Peyer's patch (tissue), 4 donors: Measurements from ENCODE around the gene LRRC51. TPM values are rescaled to one million over a fixed set of nuclear protein-coding genes. Genes with fewer than 3 reads are reported as not detected.

Source experiments
- DNase-seq, 3 donors: peaks; one replicate each; pipeline ENCODE4 v3.0.0-alpha.2; 2017 to 2019
- H3K27ac ChIP-seq, 4 donors: fragments of 200-600 bp; sonication (generic); one replicate each; pipeline ENCODE4 v1.5.1; 2016 to 2019
- H3K27me3 ChIP-seq, 2 donors: fragments of 200-600 bp; sonication (generic); one replicate each; pipeline ENCODE4 v1.5.1; 2019
- H3K36me3 ChIP-seq, 3 donors: fragments of 200-600 bp; sonication (generic); one replicate each; pipeline ENCODE4 v1.5.1; 2016 to 2019
- H3K4me1 ChIP-seq, 4 donors: fragments of 200-600 bp; sonication (generic); one replicate each; pipeline ENCODE4 v1.5.1; 2016 to 2019
- H3K4me3 ChIP-seq, 4 donors: fragments of 200-600 bp; sonication (generic); 1 replicate in 3 of 4; 2 replicates in 1 of 4; pipeline ENCODE4 v1.5.1; 2016 to 2019; ENCODE audit warnings: mild to moderate bottlenecking in 1 of 4
- H3K9me3 ChIP-seq, 4 donors: fragments of 200-600 bp; sonication (generic); one replicate each; pipeline ENCODE4 v1.5.1; 2016 to 2019; ENCODE audit warnings: mild to moderate bottlenecking in 1 of 4
- CTCF ChIP-seq, 6 experiments: fragments of 450-650 bp in 4 of 6; fragments of 200-600 bp in 2 of 6; sonication (generic) in 1 of 6; IDR thresholded peaks; one replicate each; pipeline ENCODE4 v1.5.1; 2017 to 2019; ENCODE audit warnings: antibody characterized with exemption in 6 of 6, mild to moderate bottlenecking in 3 of 6, moderate library complexity in 1 of 6
- POLR2A ChIP-seq, 2 donors: fragments of 450-650 bp; IDR thresholded peaks; one replicate each; pipeline ENCODE4 v1.5.1; 2017; ENCODE audit warnings: antibody characterized with exemption in 2 of 2, mild to moderate bottlenecking in 2 of 2, moderate library complexity in 2 of 2
- total RNA-seq, 4 donors: library from RNA; depleted of rRNA; stranded (reverse); fragments of >200 nt; gene quantifications; one replicate each; pipeline ENCODE4 v1.1.0, GENCODE V29; 2016

Gene LRRC51
- total RNA-seq, 4 donors from 2014 or later, result 2.8 to 7.4 (median 6.0) TPM

- Histone ChIP-seq H3K9me3 (no peaks in the 10 kb centered on the region), H3K4me1 (peaks cover 0 to 24% (median 5%) of the 10 kb centered on the region in 4 donors), H3K27ac (peak overlapping the region; percentile 77 to 90 (median 84)), H3K27me3 (no peaks in the 10 kb centered on the region), H3K4me3 (peak overlapping the region; percentile 57 to 88 (median 76)), H3K36me3 (peaks cover 0 to 6% (median 0%) of the 10 kb centered on the region in 3 donors)
- peak in 2 of 3 donors; percentile 19 to 51 for DNase-seq
- TF ChIP-seq CTCF (IDR thresholded peaks at IDR 0.05) (no peak), POLR2A (IDR thresholded peaks at IDR 0.05) (no peak)
Measured at GRCh38 chr11:72079819-72080325, 778 bp upstream of the LRRC51 start.

GRCh38 chr11:72081184-72081644 is 564 bp downstream of the LRRC51 start:
- Histone ChIP-seq H3K36me3 (peaks cover 0 to 2% (median 0%) of the 10 kb centered on the region in 3 donors), H3K4me3 (peak overlapping the region; percentile 57 to 88 (median 76)), H3K27me3 (no peaks in the 10 kb centered on the region), H3K4me1 (peaks cover 0 to 24% (median 5%) of the 10 kb centered on the region in 4 donors), H3K9me3 (no peaks in the 10 kb centered on the region), H3K27ac (peak overlapping the region; percentile 77 to 90 (median 84))
- no peak for TF ChIP-seq POLR2A (IDR thresholded peaks at IDR 0.05)
- no peak for TF ChIP-seq CTCF (IDR thresholded peaks at IDR 0.05)
- DNase-seq, result no peak

- no peaks in the 10 kb centered on the region for H3K27me3 ChIP-seq
- no peaks in the 10 kb centered on the region for H3K9me3 ChIP-seq
- no peaks in the 10 kb centered on the region for H3K36me3 ChIP-seq
- H3K27ac ChIP-seq, result peak overlapping the region in 2 of 4 donors; percentile 10 to 77
- H3K4me1 ChIP-seq, result peaks cover 0 to 24% (median 5%) of the 10 kb centered on the region in 4 donors
- no peak for TF ChIP-seq CTCF (IDR thresholded peaks at IDR 0.05)
- no peak for TF ChIP-seq POLR2A (IDR thresholded peaks at IDR 0.05)
- no peak for DNase-seq
- H3K4me3 ChIP-seq, result no peak overlapping the region
Measured at GRCh38 chr11:72081821-72082453, 1.3 kb downstream of the LRRC51 start.

GRCh38 chr11:72083414-72083813 is 2.8 kb downstream of the LRRC51 start:
- peaks cover 0 to 18% (median 5%) of the 10 kb centered on the region in 4 donors for H3K4me1 ChIP-seq
- H3K36me3 ChIP-seq, result no peaks in the 10 kb centered on the region
- no peak overlapping the region for H3K27ac ChIP-seq
- DNase-seq, result no peak
- no peak overlapping the region for H3K4me3 ChIP-seq
- TF ChIP-seq POLR2A (IDR thresholded peaks at IDR 0.05), result no peak
- TF ChIP-seq CTCF (IDR thresholded peaks at IDR 0.05), result no peak
- no peaks in the 10 kb centered on the region for H3K27me3 ChIP-seq
- H3K9me3 ChIP-seq, result no peaks in the 10 kb centered on the region

- Histone ChIP-seq H3K27ac (no peak overlapping the region), H3K9me3 (no peaks in the 10 kb centered on the region), H3K36me3 (no peaks in the 10 kb centered on the region), H3K27me3 (no peaks in the 10 kb centered on the region), H3K4me3 (no peak overlapping the region), H3K4me1 (peaks cover 0 to 12% (median 5%) of the 10 kb centered on the region in 4 donors)
- TF ChIP-seq CTCF (IDR thresholded peaks at IDR 0.05), result no peak
- no peak for TF ChIP-seq POLR2A (IDR thresholded peaks at IDR 0.05)
- DNase-seq, result no peak
Measured at GRCh38 chr11:72084076-72084475, 3.4 kb downstream of the LRRC51 start.
